Aorta (tissue), 5 donors: ENCODE measurements around the gene LAMTOR2. TPM values are rescaled to one million over a fixed set of nuclear protein-coding genes. Genes with fewer than 3 reads are reported as not detected.

ENCODE experiments used
- ATAC-seq: fragments of 200-7000 bp; cut with Tn5 transposase; one replicate; pipeline ENCODE4 v1.9.1; 2022; ENCODE audit warnings: moderate library complexity; ENCODE audit not compliant: low FRiP score
- DNase-seq, 2 donors: peaks; one replicate each; pipeline ENCODE4 v3.0.0-alpha.2; 2020
- H3K27ac ChIP-seq, 2 donors: one replicate each; pipeline ENCODE4 v1.5.1; 2013; ENCODE audit warnings: low read length in 2 of 2, mild to moderate bottlenecking in 2 of 2, moderate library complexity in 2 of 2, control low read depth in 1 of 2, inconsistent platforms in 1 of 2, low read depth in 1 of 2
- H3K27me3 ChIP-seq, 2 donors: one replicate each; pipeline ENCODE4 v1.6.1; 2013; ENCODE audit warnings: control low read depth in 1 of 2, low read length in 1 of 2, mild to moderate bottlenecking in 1 of 2, moderate library complexity in 1 of 2; ENCODE audit not compliant: insufficient read depth in 2 of 2, control insufficient read depth in 1 of 2
- H3K36me3 ChIP-seq, 2 donors: one replicate each; pipeline ENCODE4 v1.6.1; 2013; ENCODE audit warnings: control low read depth in 1 of 2, low read length in 1 of 2, mild to moderate bottlenecking in 1 of 2; ENCODE audit not compliant: insufficient read depth in 2 of 2, control insufficient read depth in 1 of 2
- H3K4me1 ChIP-seq, 2 donors: one replicate each; pipeline ENCODE4 v1.6.1; 2013; ENCODE audit warnings: low read length in 2 of 2, control low read depth in 1 of 2, mild to moderate bottlenecking in 1 of 2, moderate library complexity in 1 of 2; ENCODE audit not compliant: insufficient read depth in 2 of 2, control insufficient read depth in 1 of 2
- H3K4me3 ChIP-seq, 2 donors: one replicate each; pipeline ENCODE4 v1.5.1; 2013; ENCODE audit warnings: low read length in 2 of 2, control low read depth in 1 of 2, mild to moderate bottlenecking in 1 of 2
- H3K9me3 ChIP-seq: one replicate; pipeline ENCODE4 v1.6.1; 2013; ENCODE audit warnings: mild to moderate bottlenecking, low read length; ENCODE audit not compliant: control insufficient read depth
- WGBS, 2 donors: extraction: QIAGEN DNeasy Blood & Tissue Kit; methylation state at CpG; one replicate each; pipeline ENCODE4 v1.1.7; 2013; 5-methylcytosine and 5-hydroxymethylcytosine counted together
- intact Hi-C, 2 donors: fragments of 100-400 bp; cut with DNase I; formaldehyde crosslinking; loops; one replicate each; pipeline versions ENCODE4 v1.14.2 to v1.15.0; 2022
- long read RNA-seq, 2 donors: library from polyadenylated mRNA; unstranded; transcript quantifications; one replicate each; pipeline ENCODE4 v2.0.0, GENCODE V29; 2020 to 2021
- polyA plus RNA-seq, 2 donors: library from polyadenylated mRNA; stranded (reverse); fragments of 200-250 nt; gene quantifications; one replicate each; pipeline ENCODE4 v1.2.3, GENCODE V29; 2013
- total RNA-seq, 2 donors: library from RNA; stranded (reverse); fragmentation: NEBNext Ultra II Directional; extraction: Animal tissue kit (Norgen Biotek cat#: 25700); gene quantifications; one replicate each; pipeline ENCODE4 v1.2.1, GENCODE V29; 2021
- donor health status: healthy with polysubstance abuse.
- donor health status: Bipolar disorder and iron deficiency.
- donor health status: DM: no; HTN: no; CAD: no.
- donor health status: DM: no; HTN: no; CAD: no.
- donor health status: DM: yes; HTN: yes; CAD: no.

LAMTOR2 gene
- 10 to 100 TPM; 31.6 to 41.2 TPM for total RNA-seq
- 100 to 1,000 TPM in 1 of 2 donors, 10 to 100 TPM in 1; 78.3 to 129 TPM for polyA plus RNA-seq
- long read RNA-seq, donor 1, transcript LAMTOR2-203 (4 exons, 655 nt) = major isoform, 11 of 17 reads
- long read RNA-seq, donor 1, partial matches to known transcripts = 1 of 17 reads
- long read RNA-seq, donor 1, other reads (novel, unspliced or antisense) = 1 of 17 reads
- long read RNA-seq, donor 2, transcript LAMTOR2-203 (4 exons, 655 nt) = major isoform, 16 of 22 reads
- long read RNA-seq, donor 2, partial matches to known transcripts = 0 of 22 reads
- long read RNA-seq, donor 2, other reads (novel, unspliced or antisense) = 2 of 22 reads

GRCh38 chr1:156054500-156055280, at the start of gene LAMTOR2:
TSS of gene LAMTOR2 (plus strand) at chr1:156054782. CDS start at chr1:156054890, 108 bp downstream.
- peak within 1 kb of the TSS; percentile 69 to 77 for H3K4me3 ChIP-seq
- no peaks in the 10 kb centered on the region for H3K36me3 ChIP-seq
- peak within 1 kb of the TSS; percentile 29 to 82 for H3K27ac ChIP-seq
- H3K27me3 ChIP-seq = no peaks in the 10 kb centered on the region
- no peaks in the 10 kb centered on the region for H3K9me3 ChIP-seq
- intact Hi-C loops = no loop called here
- 0% methylated on average over 53 of the region's 53 CpGs for WGBS, 2 donors
- H3K4me1 ChIP-seq = no peaks in the 10 kb centered on the region
- ATAC-seq (peak; percentile 95), DNase-seq (peak; percentile 99)

- no peaks in the 10 kb centered on the region for H3K9me3 ChIP-seq
- H3K4me3 ChIP-seq = no peak overlapping the region
- intact Hi-C loops = no loop called here
- ATAC-seq (no peak), DNase-seq (peak in 1 of 2 donors; percentile 22)
- H3K36me3 ChIP-seq = peaks cover 3% of the 10 kb centered on the region in 2 donors
- no peaks in the 10 kb centered on the region for H3K27me3 ChIP-seq
- H3K27ac ChIP-seq = no peak overlapping the region
- 86 to 87% methylated on average over 4 of the region's 4 CpGs for WGBS, 2 donors
- no peaks in the 10 kb centered on the region for H3K4me1 ChIP-seq
Measured at GRCh38 chr1:156004843-156005584, 49.6 kb upstream of the LAMTOR2 start.

GRCh38 chr1:156006666-156007376, 47.8 kb upstream of the LAMTOR2 start:
- H3K27ac ChIP-seq = no peak overlapping the region

GRCh38 chr1:156009404-156009803, 45.2 kb upstream of the LAMTOR2 start:
- ATAC-seq (no peak), DNase-seq (peak in 1 of 2 donors; percentile 19)
- no peaks in the 10 kb centered on the region for H3K4me1 ChIP-seq
- no peaks in the 10 kb centered on the region for H3K27me3 ChIP-seq
- peaks cover 9 to 12% of the 10 kb centered on the region in 2 donors for H3K36me3 ChIP-seq
- no peak overlapping the region for H3K27ac ChIP-seq
- H3K4me3 ChIP-seq = no peak overlapping the region
- no peaks in the 10 kb centered on the region for H3K9me3 ChIP-seq
- WGBS, 2 donors = 42 to 45% methylated on average over 3 of the region's 3 CpGs
- intact Hi-C loops = no loop called here

More at GRCh38 chr1:156006666-156007376, 47.8 kb upstream of the LAMTOR2 start:
- Histone ChIP-seq H3K4me3 (no peak overlapping the region), H3K9me3 (no peaks in the 10 kb centered on the region), H3K36me3 (peaks cover 6 to 7% of the 10 kb centered on the region in 2 donors), H3K27me3 (no peaks in the 10 kb centered on the region), H3K4me1 (no peaks in the 10 kb centered on the region)
- intact Hi-C loops = no loop called here
- DNase-seq (peak in 1 of 2 donors; percentile 41), ATAC-seq (no peak)
- WGBS, 2 donors = 46 to 50% methylated on average over 7 of the region's 7 CpGs

- Histone ChIP-seq H3K27ac (no peak overlapping the region), H3K4me3 (no peak overlapping the region), H3K9me3 (no peaks in the 10 kb centered on the region), H3K27me3 (no peaks in the 10 kb centered on the region), H3K36me3 (peaks cover 9 to 14% of the 10 kb centered on the region in 2 donors), H3K4me1 (no peaks in the 10 kb centered on the region)
- no peak for ATAC-seq
- no peak for DNase-seq
- intact Hi-C loops = no loop called here
- 90 to 94% methylated on average over 4 of the region's 4 CpGs for WGBS, 2 donors
Measured at GRCh38 chr1:156012051-156012817, 42.3 kb upstream of the LAMTOR2 start.

GRCh38 chr1:156014829-156015228, 39.8 kb upstream of the LAMTOR2 start:
- intact Hi-C loops = no loop called here
- WGBS, 2 donors = 91 to 94% methylated on average over 7 of the region's 7 CpGs
- DNase-seq (no peak), ATAC-seq (no peak)
- no peaks in the 10 kb centered on the region for H3K27me3 ChIP-seq
- no peaks in the 10 kb centered on the region for H3K9me3 ChIP-seq
- H3K27ac ChIP-seq = no peak overlapping the region
- H3K4me1 ChIP-seq = no peaks in the 10 kb centered on the region
- peaks cover 9 to 10% of the 10 kb centered on the region in 2 donors for H3K36me3 ChIP-seq
- no peak overlapping the region for H3K4me3 ChIP-seq

- intact Hi-C loops = no loop called here
- Histone ChIP-seq H3K9me3 (no peaks in the 10 kb centered on the region), H3K27me3 (no peaks in the 10 kb centered on the region), H3K4me1 (no peaks in the 10 kb centered on the region), H3K4me3 (peak overlapping the region; percentile 81 to 82), H3K36me3 (peaks cover 1 to 3% of the 10 kb centered on the region in 2 donors), H3K27ac (no peak overlapping the region)
- ATAC-seq = no peak
- WGBS, 2 donors = 33 to 36% methylated on average over 8 of the region's 8 CpGs
- no peak for DNase-seq
Measured at GRCh38 chr1:156019946-156020292, 34.7 kb upstream of the LAMTOR2 start.
